ENCODE measurements around the gene TNFRSF1A.
A peak's percentile ranks its signal among the peaks of the same experiment; 100 is the strongest.

The TNFRSF1A gene

DNA sequence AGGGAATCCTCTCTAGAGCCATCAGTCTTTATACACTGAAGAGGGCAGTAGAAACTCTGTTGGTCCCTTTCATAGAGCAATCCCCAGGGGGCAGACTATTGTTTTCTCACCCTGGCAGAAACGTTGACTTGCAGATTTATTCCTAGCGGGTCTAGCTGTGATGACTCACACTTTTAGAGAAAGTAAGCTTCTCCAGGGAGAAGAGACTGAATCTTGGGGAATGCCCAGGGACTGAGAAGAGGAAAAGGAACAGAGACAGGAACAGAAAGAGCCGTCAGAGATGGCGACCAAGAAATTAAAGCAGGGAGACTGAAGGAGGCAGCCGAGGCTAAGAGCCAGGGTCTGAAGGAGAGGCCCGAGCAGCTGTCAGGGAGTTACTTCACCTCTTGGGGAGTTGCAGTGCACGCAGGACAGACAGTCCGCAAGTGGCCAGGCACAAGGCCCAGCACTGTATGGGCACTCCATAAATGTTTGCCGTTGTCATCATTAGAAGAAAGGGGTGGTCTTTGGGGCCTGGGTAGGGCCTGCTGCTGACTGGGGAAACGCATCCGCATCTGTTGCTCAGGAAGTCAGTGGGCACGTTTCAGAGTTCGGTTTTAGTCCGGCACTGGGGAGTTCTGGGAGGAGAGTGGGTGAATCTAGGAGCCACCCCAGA is 18.4 kb downstream of the TNFRSF1A start:
- peak; percentile 46 for TF ChIP-seq CTCF (IDR thresholded peaks at IDR 0.05; ENCODE audit: low read depth, low read length)

GRCh38 chr12:6322969-6323339 is 18.9 kb downstream of the TNFRSF1A start:
- H3K4me3 ChIP-seq (ENCODE audit: low read depth, low read length): no peak overlapping the region
- TF ChIP-seq CTCF (IDR thresholded peaks at IDR 0.05; ENCODE audit: low read depth, low read length): no peak

More for the DNA sequence above, 18.4 kb downstream of the TNFRSF1A start:
- H3K4me3 ChIP-seq (ENCODE audit: low read depth, low read length): no peak overlapping the region

- no peak overlapping the region for H3K4me3 ChIP-seq (ENCODE audit: low read depth, low read length)
- no peak for TF ChIP-seq CTCF (IDR thresholded peaks at IDR 0.05; ENCODE audit: low read depth, low read length)
Measured at GRCh38 chr12:6322352-6322751, 19.5 kb downstream of the TNFRSF1A start.

GRCh38 chr12:6321905-6322304 is 20.0 kb downstream of the TNFRSF1A start:
- no peak overlapping the region for H3K4me3 ChIP-seq (ENCODE audit: low read depth, low read length)
- no peak for TF ChIP-seq CTCF (IDR thresholded peaks at IDR 0.05; ENCODE audit: low read depth, low read length)

DNA sequence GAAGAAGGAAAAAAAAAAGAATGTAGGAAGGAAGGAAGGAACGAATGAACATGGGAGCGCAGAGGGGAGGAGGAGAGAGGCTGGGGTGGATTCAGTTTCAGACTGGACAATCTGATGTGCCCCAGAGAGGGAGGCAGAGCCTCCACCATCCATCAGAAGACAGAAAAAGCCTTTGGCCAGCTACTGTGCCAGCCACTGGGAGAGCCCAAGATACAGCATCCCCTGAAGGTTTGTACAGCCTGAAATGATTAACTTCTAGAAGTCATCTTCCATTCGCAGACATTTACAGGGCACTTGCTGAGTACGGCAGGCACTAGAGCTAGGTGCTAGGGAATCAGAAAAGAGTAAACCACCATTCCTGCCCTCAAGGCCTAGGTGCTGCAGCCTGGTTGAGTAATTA is 22.4 kb downstream of the TNFRSF1A start:
- H3K4me3 ChIP-seq (ENCODE audit: low read depth, low read length): no peak overlapping the region
- TF ChIP-seq CTCF (IDR thresholded peaks at IDR 0.05; ENCODE audit: low read depth, low read length): no peak

DNA sequence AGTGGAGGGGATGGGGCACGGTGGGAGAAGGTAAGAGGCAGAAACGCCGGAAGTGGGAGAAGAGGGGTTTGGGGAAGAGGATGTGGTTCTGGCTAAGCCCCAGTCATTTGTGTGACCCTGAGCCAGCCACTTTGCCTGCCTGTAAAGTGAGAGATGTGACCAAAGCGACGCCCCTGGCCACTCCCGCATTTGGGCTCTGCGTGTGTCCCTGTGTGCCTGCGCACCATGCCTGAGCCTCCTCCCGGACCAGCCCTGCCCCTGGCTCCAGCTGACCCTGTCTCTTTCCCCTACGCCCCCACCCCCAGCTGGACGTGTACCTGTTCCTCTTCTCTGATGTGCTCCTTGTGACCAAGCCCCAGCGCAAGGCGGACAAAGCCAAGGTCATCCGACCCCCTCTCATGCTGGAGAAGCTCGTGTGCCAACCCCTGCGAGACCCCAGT is 23.4 kb downstream of the TNFRSF1A start:
- no peak for TF ChIP-seq CTCF (IDR thresholded peaks at IDR 0.05; ENCODE audit: low read depth, low read length)

GRCh38 chr12:6317693-6318439 is 24.0 kb downstream of the TNFRSF1A start:
- no peak for TF ChIP-seq CTCF (IDR thresholded peaks at IDR 0.05; ENCODE audit: low read depth, low read length)
- H3K4me3 ChIP-seq (ENCODE audit: low read depth, low read length): no peak overlapping the region

More for the DNA sequence above, 23.4 kb downstream of the TNFRSF1A start:
- no peak overlapping the region for H3K4me3 ChIP-seq (ENCODE audit: low read depth, low read length)

All from WI38 (cell line).